IMR-90 (cell line): Measurements from ENCODE around the gene POMZP3.
"Not testable (repeated sequence)": the region's sequence is repeated elsewhere in the genome, so short reads cannot be mapped to it uniquely, and the experiment has no call there.

Source experiments
- CEBPB ChIP-seq: IDR thresholded peaks from 2 replicates; pipeline ENCODE4 v1.6.1; 2012; ENCODE audit warnings: low read depth, low read length, improper control_type of control experiment
- CHD1 ChIP-seq: IDR thresholded peaks from 2 replicates; pipeline ENCODE4 v1.6.1; 2012; ENCODE audit warnings: low read depth, low read length, improper control_type of control experiment
- ELK1 ChIP-seq: fragments of 150-350 bp; IDR thresholded peaks from 2 replicates; pipeline ENCODE4 v1.6.1; 2016; ENCODE audit warnings: low read depth, mild to moderate bottlenecking, low read length, moderate library complexity, borderline replicate concordance
- FOS ChIP-seq: fragments of 150-350 bp; IDR thresholded peaks from 2 replicates; pipeline ENCODE4 v1.6.1; 2016; ENCODE audit warnings: low read depth, low read length
- MAZ ChIP-seq: IDR thresholded peaks from 2 replicates; pipeline ENCODE4 v1.6.1; 2012; ENCODE audit warnings: low read depth, mild to moderate bottlenecking, low read length, improper control_type of control experiment, moderate library complexity, borderline replicate concordance
- MXI1 ChIP-seq: IDR thresholded peaks from 2 replicates; pipeline ENCODE4 v1.6.1; 2012; ENCODE audit warnings: low read depth, mild to moderate bottlenecking, low read length, moderate library complexity, borderline replicate concordance
- NFE2L2 ChIP-seq: fragments of 150-350 bp; IDR thresholded peaks from 2 replicates; pipeline ENCODE4 v1.6.1; 2016; ENCODE audit warnings: low read depth, mild to moderate bottlenecking, low read length
- POLR2A ChIP-seq: IDR thresholded peaks from 2 replicates; pipeline ENCODE4 v1.6.1; 2012; ENCODE audit warnings: mild to moderate bottlenecking, low read depth, low read length
- RAD21 ChIP-seq: IDR thresholded peaks from 2 replicates; pipeline ENCODE4 v1.6.1; 2012; ENCODE audit warnings: low read length, improper control_type of control experiment
- RCOR1 ChIP-seq: IDR thresholded peaks from 2 replicates; pipeline ENCODE4 v1.6.1; 2012; ENCODE audit warnings: mild to moderate bottlenecking, low read length, improper control_type of control experiment; ENCODE audit not compliant: insufficient replicate concordance
- SMC3 ChIP-seq: fragments of 150-350 bp; IDR thresholded peaks from 2 replicates; pipeline ENCODE4 v1.6.1; 2016; ENCODE audit warnings: low read depth, mild to moderate bottlenecking, antibody characterized with exemption, low read length, moderate library complexity
- TF ChIP-seq, protein P1 (sequence below): conservative IDR thresholded peaks from 2 replicates; pipeline ENCODE4 v1.5.1; 2012; ENCODE audit warnings: mild to moderate bottlenecking, low read depth, low read length, improper control_type of control experiment
- TF ChIP-seq, protein P2 (sequence below): fragments of 150-350 bp; IDR thresholded peaks from 2 replicates; pipeline ENCODE4 v1.6.1; 2017; ENCODE audit warnings: mild to moderate bottlenecking, antibody characterized with exemption, low read length, low read depth

DNA sequence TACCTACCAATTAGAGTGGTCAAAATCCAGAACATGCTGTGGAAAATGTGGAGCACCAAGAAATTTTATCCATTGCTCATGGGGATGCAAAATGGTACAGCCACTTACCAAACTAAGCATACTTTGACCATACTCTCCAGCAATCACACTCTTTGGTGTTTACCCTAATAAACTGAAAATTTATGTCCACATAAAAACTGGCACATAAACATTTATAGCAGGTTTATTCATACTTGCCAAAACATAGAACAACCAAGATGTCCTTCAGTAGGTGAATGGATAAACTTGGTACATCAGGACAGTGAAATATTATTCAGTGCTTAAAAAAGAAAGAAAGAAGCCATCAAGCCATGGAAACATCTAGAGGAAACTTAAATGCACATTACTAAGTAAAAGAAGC lies 59.3 kb downstream of the POMZP3 start:
- TF ChIP-seq CEBPB, SMC3, FOS, MAZ, POLR2A, MXI1, NFE2L2, RAD21, ELK1, CHD1, RCOR1: not testable (repeated sequence)
- TF ChIP-seq, protein P1, sequence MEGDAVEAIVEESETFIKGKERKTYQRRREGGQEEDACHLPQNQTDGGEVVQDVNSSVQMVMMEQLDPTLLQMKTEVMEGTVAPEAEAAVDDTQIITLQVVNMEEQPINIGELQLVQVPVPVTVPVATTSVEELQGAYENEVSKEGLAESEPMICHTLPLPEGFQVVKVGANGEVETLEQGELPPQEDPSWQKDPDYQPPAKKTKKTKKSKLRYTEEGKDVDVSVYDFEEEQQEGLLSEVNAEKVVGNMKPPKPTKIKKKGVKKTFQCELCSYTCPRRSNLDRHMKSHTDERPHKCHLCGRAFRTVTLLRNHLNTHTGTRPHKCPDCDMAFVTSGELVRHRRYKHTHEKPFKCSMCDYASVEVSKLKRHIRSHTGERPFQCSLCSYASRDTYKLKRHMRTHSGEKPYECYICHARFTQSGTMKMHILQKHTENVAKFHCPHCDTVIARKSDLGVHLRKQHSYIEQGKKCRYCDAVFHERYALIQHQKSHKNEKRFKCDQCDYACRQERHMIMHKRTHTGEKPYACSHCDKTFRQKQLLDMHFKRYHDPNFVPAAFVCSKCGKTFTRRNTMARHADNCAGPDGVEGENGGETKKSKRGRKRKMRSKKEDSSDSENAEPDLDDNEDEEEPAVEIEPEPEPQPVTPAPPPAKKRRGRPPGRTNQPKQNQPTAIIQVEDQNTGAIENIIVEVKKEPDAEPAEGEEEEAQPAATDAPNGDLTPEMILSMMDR: not testable (repeated sequence)
- TF ChIP-seq, protein P2, sequence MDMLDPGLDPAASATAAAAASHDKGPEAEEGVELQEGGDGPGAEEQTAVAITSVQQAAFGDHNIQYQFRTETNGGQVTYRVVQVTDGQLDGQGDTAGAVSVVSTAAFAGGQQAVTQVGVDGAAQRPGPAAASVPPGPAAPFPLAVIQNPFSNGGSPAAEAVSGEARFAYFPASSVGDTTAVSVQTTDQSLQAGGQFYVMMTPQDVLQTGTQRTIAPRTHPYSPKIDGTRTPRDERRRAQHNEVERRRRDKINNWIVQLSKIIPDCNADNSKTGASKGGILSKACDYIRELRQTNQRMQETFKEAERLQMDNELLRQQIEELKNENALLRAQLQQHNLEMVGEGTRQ: not testable (repeated sequence)
